ENCODE data around the gene TLR7.

TLR7 gene

DNA sequence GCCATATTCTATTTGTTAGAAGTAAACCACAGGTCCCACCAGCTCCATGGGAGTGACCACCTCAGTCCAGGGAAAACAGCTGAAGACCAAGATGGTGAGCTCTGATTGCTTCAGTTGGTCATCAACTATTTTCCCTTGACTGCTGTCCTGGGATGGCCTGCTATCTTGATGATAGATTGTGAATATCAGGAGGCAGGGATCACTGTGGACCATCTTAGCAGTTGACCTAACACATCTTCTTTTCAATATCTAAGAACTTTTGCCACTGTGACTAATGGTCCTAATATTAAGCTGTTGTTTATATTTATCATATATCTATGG is 55.7 kb downstream of the TLR7 start:
- H3K27ac ChIP-seq = no peak overlapping the region
- H3K4me3 ChIP-seq = no peak overlapping the region
- TF ChIP-seq EZH2 (IDR thresholded peaks at IDR 0.05) = no peak
- DNase-seq (ENCODE audit: low read depth, low spot score) = no peak
- H3K36me3 ChIP-seq (ENCODE audit: insufficient read depth, low read length) = no peaks in the 10 kb centered on the region
- H3K9me3 ChIP-seq (ENCODE audit: low read depth, low read length) = no peaks in the 10 kb centered on the region
- no peak overlapping the region for H3K9ac ChIP-seq (ENCODE audit: insufficient read length)

DNA sequence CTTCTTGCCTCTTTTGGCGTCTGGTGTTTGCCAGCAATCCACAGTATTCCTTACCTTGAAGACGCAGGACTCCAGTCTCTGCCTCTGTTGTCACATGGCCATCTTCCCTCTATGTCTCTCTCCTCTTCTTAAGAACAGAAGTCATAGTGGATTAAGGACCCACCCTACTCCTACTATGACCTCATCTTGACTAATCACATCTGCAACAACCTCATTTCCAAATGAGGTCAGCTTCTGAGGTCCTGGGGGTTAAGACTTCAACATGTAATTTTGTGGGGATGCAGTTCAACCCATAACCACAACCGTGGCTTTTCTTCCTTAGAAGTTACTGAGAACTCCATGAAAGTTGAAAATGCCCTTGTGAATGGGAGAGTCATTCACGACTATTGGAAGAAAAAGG is 62.8 kb downstream of the TLR7 start:
- no peak for DNase-seq (ENCODE audit: low read depth, low spot score)
- no peak overlapping the region for H3K9ac ChIP-seq (ENCODE audit: insufficient read length)
- no peak overlapping the region for H3K27ac ChIP-seq
- no peaks in the 10 kb centered on the region for H3K36me3 ChIP-seq (ENCODE audit: insufficient read depth, low read length)
- H3K4me3 ChIP-seq = no peak overlapping the region
- TF ChIP-seq FOXP2 (optimal IDR thresholded peaks at IDR 0.05; ENCODE audit: control extremely low read depth, extremely low read length, insufficient read depth) = no peak
- H3K9me3 ChIP-seq (ENCODE audit: low read depth, low read length) = no peaks in the 10 kb centered on the region

DNA sequence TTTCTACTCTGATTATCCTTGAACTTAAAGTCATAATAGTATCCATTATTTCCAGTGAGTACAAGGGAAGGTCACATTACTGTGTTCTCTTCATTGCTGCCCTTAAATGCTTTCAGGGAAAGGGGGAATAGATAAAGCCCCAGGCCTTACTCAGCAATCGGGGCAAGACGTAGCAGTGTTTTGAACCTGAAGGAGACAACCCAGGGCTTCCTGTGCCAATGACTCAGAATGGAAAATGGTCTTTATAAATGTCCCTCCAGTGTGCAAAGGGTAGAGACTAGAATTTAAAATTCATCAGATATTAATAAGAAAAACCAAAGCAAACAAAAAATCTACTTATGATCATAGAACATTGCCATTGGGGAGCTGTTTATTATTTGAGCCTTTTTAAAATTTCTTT is 63.3 kb downstream of the TLR7 start:
- no peak overlapping the region for H3K4me3 ChIP-seq
- H3K36me3 ChIP-seq (ENCODE audit: insufficient read depth, low read length) = no peaks in the 10 kb centered on the region
- no peaks in the 10 kb centered on the region for H3K9me3 ChIP-seq (ENCODE audit: low read depth, low read length)
- TF ChIP-seq POLR2AphosphoS5 (IDR thresholded peaks at IDR 0.05; ENCODE audit: borderline replicate concordance, low read depth, low read length) (no peak), FOXP2 (optimal IDR thresholded peaks at IDR 0.05; ENCODE audit: control extremely low read depth, extremely low read length, insufficient read depth) (no peak), EZH2 (IDR thresholded peaks at IDR 0.05) (no peak)
- no peak overlapping the region for H3K27ac ChIP-seq
- no peak overlapping the region for H3K9ac ChIP-seq (ENCODE audit: insufficient read length)
- DNase-seq (ENCODE audit: low read depth, low spot score) = no peak

DNA sequence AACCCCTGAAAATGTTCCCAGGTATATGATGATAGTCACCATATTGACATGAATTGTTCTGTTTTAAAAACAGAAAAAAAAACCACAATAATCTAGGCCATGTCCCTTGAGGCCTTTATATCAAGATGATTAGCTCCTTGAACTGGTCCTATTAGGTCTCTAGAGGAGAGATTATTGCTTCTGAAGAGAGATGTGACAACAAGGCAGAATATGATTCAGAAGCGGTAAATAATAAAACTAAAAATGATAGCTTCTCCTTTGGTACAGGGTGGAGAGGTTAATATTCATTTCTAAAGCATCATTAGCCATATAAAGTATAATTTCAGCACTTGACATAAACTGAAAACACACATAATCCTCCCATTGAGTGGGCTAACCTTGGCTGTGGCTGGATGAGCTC is 65.4 kb downstream of the TLR7 start:
- H3K36me3 ChIP-seq (ENCODE audit: insufficient read depth, low read length) = no peaks in the 10 kb centered on the region
- H3K9ac ChIP-seq (ENCODE audit: insufficient read length) = no peak overlapping the region
- H3K4me3 ChIP-seq = no peak overlapping the region
- DNase-seq (ENCODE audit: low read depth, low spot score) = no peak
- TF ChIP-seq EZH2 (IDR thresholded peaks at IDR 0.05) (no peak), POLR2AphosphoS5 (IDR thresholded peaks at IDR 0.05; ENCODE audit: borderline replicate concordance, low read depth, low read length) (no peak), FOXP2 (optimal IDR thresholded peaks at IDR 0.05; ENCODE audit: control extremely low read depth, extremely low read length, insufficient read depth) (no peak)
- no peak overlapping the region for H3K27ac ChIP-seq
- H3K9me3 ChIP-seq (ENCODE audit: low read depth, low read length) = no peaks in the 10 kb centered on the region

DNA sequence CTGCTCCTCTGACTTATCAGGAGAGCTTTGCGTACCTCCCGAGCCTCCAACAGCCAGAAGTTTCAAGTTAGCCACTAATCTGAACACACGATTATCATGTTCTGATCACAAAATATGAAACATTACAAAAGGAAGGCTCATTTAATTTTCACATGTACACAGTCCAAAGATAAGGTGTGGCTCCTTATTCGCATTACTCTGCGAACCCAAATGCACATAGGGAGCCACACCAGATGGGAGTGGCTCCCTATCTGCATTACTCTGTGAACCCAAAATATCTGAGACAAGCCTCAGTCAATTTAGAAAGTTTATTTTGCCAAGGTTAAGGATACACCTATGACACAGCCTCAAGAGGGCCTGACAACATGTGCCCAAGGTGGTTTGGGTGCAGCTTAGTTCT is 68.0 kb downstream of the TLR7 start:
- DNase-seq (ENCODE audit: low read depth, low spot score) = no peak
- TF ChIP-seq FOXP2 (optimal IDR thresholded peaks at IDR 0.05; ENCODE audit: control extremely low read depth, extremely low read length, insufficient read depth) (no peak), POLR2AphosphoS5 (IDR thresholded peaks at IDR 0.05; ENCODE audit: borderline replicate concordance, low read depth, low read length) (no peak), EZH2 (IDR thresholded peaks at IDR 0.05) (no peak)
- no peak overlapping the region for H3K9ac ChIP-seq (ENCODE audit: insufficient read length)
- H3K36me3 ChIP-seq (ENCODE audit: insufficient read depth, low read length) = no peaks in the 10 kb centered on the region
- no peak overlapping the region for H3K27ac ChIP-seq
- no peaks in the 10 kb centered on the region for H3K9me3 ChIP-seq (ENCODE audit: low read depth, low read length)
- no peak overlapping the region for H3K4me3 ChIP-seq

DNA sequence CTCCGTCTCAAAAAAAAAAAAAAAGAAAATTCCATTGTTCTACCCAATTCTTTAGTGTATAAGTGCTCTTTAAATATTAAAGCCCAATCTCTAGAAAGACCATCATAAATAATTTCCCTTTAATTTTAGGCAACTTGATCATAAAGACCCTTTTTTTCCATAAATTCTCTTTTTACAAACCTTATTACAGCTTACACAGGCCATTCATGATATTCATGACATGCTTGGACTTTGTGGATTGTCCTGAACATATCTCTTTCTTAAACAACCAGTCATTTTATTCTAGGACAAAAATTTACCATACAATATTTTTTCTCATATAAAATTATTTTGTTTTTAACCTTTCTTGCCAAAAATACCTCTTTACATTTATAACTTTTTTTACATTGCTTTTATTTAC is 70.1 kb downstream of the TLR7 start:
- no peak overlapping the region for H3K27ac ChIP-seq
- no peak for DNase-seq (ENCODE audit: low read depth, low spot score)
- H3K4me3 ChIP-seq = no peak overlapping the region
- no peak overlapping the region for H3K9ac ChIP-seq (ENCODE audit: insufficient read length)
- no peaks in the 10 kb centered on the region for H3K9me3 ChIP-seq (ENCODE audit: low read depth, low read length)
- TF ChIP-seq POLR2AphosphoS5 (IDR thresholded peaks at IDR 0.05; ENCODE audit: borderline replicate concordance, low read depth, low read length) (no peak), EZH2 (IDR thresholded peaks at IDR 0.05) (no peak), FOXP2 (optimal IDR thresholded peaks at IDR 0.05; ENCODE audit: control extremely low read depth, extremely low read length, insufficient read depth) (no peak)
- H3K36me3 ChIP-seq (ENCODE audit: insufficient read depth, low read length) = no peaks in the 10 kb centered on the region
